GM13977 (cell line): ENCODE measurements around the gene SPATA33.

Experiments used
- DNase-seq: peaks from one replicate; pipeline ENCODE4 v3.0.0; 2012; ENCODE audit warnings: low spot score
- CTCF ChIP-seq: IDR thresholded peaks from 2 replicates; pipeline ENCODE4 v1.5.1; 2012; ENCODE audit warnings: mild to moderate bottlenecking, control low read depth; ENCODE audit not compliant: insufficient read depth; ENCODE audit errors: extremely low read depth, missing control alignments
- in situ Hi-C: fragments of 300-500 bp; cut with MboI; formaldehyde crosslinking; loops from one replicate; pipeline ENCODE4 v1.12.0; 2022; ENCODE audit warnings: low sequenced_read_pairs, low pct_unique_long_range_greater_than_20kb, mixed read lengths, inconsistent platforms; ENCODE audit not compliant: unreplicated experiment

The SPATA33 gene

GRCh38 chr16:89716916-89717687 lies 59.5 kb downstream of the SPATA33 start:
- TF ChIP-seq CTCF: no peak
- in situ Hi-C loops: loop anchor here (10.0 kb wide), 1 partner anchor 148 kb away; no protein-coding TSS in a partner anchor
- DNase-seq: no peak

GRCh38 chr16:89717688-89718505 lies 60.3 kb downstream of the SPATA33 start:
- no peak for DNase-seq
- in situ Hi-C loops: loop anchor here (10.0 kb wide), 1 partner anchor 147 kb away; no protein-coding TSS in a partner anchor
- no peak for TF ChIP-seq CTCF
